ENCODE measurements around the gene SLC12A8. TPM values are rescaled to one million over a fixed set of nuclear protein-coding genes. Genes with fewer than 3 reads are reported as not detected.

SLC12A8 gene
- total RNA-seq, 1 experiment from 2014 or later = 30.7 TPM

GRCh38 chr3:125231895-125232294 is 19.3 kb upstream of the SLC12A8 start:
- no peaks in the 10 kb centered on the region for H3K9me3 ChIP-seq (ENCODE audit: insufficient read depth, low read depth)
- TF ChIP-seq EZH2 (IDR thresholded peaks at IDR 0.05; ENCODE audit: low read depth) (no peak), CTCF (conservative IDR thresholded peaks at IDR 0.05) (no peak)
- H3K27me3 ChIP-seq (ENCODE audit: insufficient read depth, low read depth) = no peaks in the 10 kb centered on the region
- POLR2A ChIA-PET (ENCODE audit: unreplicated experiment) = interaction anchor here (0.6 to 0.8 kb wide), 7 partner anchors 18 to 500 kb away, joined by 3 to 18 read pairs (median 6); partner anchors contain the start of gene SLC12A8
- no peaks in the 10 kb centered on the region for H3K9me2 ChIP-seq (ENCODE audit: insufficient read depth)
- H3F3A ChIP-seq (ENCODE audit: insufficient read depth, low read depth) = peaks cover 25% of the 10 kb centered on the region
- H2AFZ ChIP-seq = no peak overlapping the region
- intact Hi-C loops (cut with micrococcal nuclease; ENCODE audit: unreplicated experiment) = loop anchor here (1.0 to 5.0 kb wide), 2 partner anchors 103 to 170 kb away; no protein-coding TSS in a partner anchor
- H3K79me2 ChIP-seq (ENCODE audit: low read depth) = 0 out of 2 replicates have a peak, but pooled peaks cover 7% of the 10 kb centered on the region
- BruUV-seq (replicated peaks) = no TSS peak
- no peaks in the 10 kb centered on the region for H4K20me1 ChIP-seq (ENCODE audit: insufficient read depth)
- CTCF ChIA-PET = interaction anchor here (0.7 kb wide), 1 partner anchor 170 kb away, joined by 4 read pairs; no protein-coding TSS in a partner anchor
- DNase-seq = peak in 1 of 2 experiments; percentile 88
- H3K4me1 ChIP-seq (replicated peaks; ENCODE audit: insufficient read depth) = peaks cover 21% of the 10 kb centered on the region
- H3K4me3 ChIP-seq = no peak overlapping the region
- H3K27ac ChIP-seq = peak overlapping the region; percentile 95
- peak overlapping the region; percentile 47 for H3K4me2 ChIP-seq
- H3K36me3 ChIP-seq (ENCODE audit: low read depth) = peaks cover 28% of the 10 kb centered on the region

GRCh38 chr3:125229707-125230106 is 17.2 kb upstream of the SLC12A8 start:
- intact Hi-C loops (cut with micrococcal nuclease; ENCODE audit: unreplicated experiment) = loop anchor here (5.0 kb wide), 1 partner anchor 167 kb away; no protein-coding TSS in a partner anchor
- H3K27ac ChIP-seq = no peak overlapping the region
- no peak overlapping the region for H3K4me3 ChIP-seq
- no peak overlapping the region for H3K4me2 ChIP-seq
- no peaks in the 10 kb centered on the region for H3K9me3 ChIP-seq (ENCODE audit: insufficient read depth, low read depth)
- H4K20me1 ChIP-seq (ENCODE audit: insufficient read depth) = no peaks in the 10 kb centered on the region
- H3K4me1 ChIP-seq (replicated peaks; ENCODE audit: insufficient read depth) = peaks cover 21% of the 10 kb centered on the region
- POLR2A ChIA-PET (ENCODE audit: unreplicated experiment) = no interaction called here
- no peak overlapping the region for H2AFZ ChIP-seq
- H3K36me3 ChIP-seq (ENCODE audit: low read depth) = peaks cover 26% of the 10 kb centered on the region
- 0 out of 2 replicates have a peak, but pooled peaks cover 7% of the 10 kb centered on the region for H3K79me2 ChIP-seq (ENCODE audit: low read depth)
- no peak for TF ChIP-seq EZH2 (IDR thresholded peaks at IDR 0.05; ENCODE audit: low read depth)
- no peak for TF ChIP-seq CTCF (conservative IDR thresholded peaks at IDR 0.05)
- no TSS peak for BruUV-seq (replicated peaks)
- H3K9me2 ChIP-seq (ENCODE audit: insufficient read depth) = no peaks in the 10 kb centered on the region
- DNase-seq = no peak
- CTCF ChIA-PET = interaction anchor here (0.6 kb wide), 1 partner anchor 69 kb away, joined by 8 read pairs; no protein-coding TSS in a partner anchor
- no peaks in the 10 kb centered on the region for H3K27me3 ChIP-seq (ENCODE audit: insufficient read depth, low read depth)
- H3F3A ChIP-seq (ENCODE audit: insufficient read depth, low read depth) = peaks cover 25% of the 10 kb centered on the region

- POLR2A ChIA-PET (ENCODE audit: unreplicated experiment) = no interaction called here
- no peak overlapping the region for H3K27ac ChIP-seq
- H3K27me3 ChIP-seq (ENCODE audit: insufficient read depth, low read depth) = no peaks in the 10 kb centered on the region
Measured at GRCh38 chr3:125229168-125229567, 16.6 kb upstream of the SLC12A8 start.

More at GRCh38 chr3:125229168-125229567, 16.6 kb upstream of the SLC12A8 start:
- H3K9me2 ChIP-seq (ENCODE audit: insufficient read depth) = no peaks in the 10 kb centered on the region
- H3K4me3 ChIP-seq = no peak overlapping the region
- no peak for TF ChIP-seq CTCF (conservative IDR thresholded peaks at IDR 0.05)
- no peak for TF ChIP-seq EZH2 (IDR thresholded peaks at IDR 0.05; ENCODE audit: low read depth)
- peaks cover 21% of the 10 kb centered on the region for H3K36me3 ChIP-seq (ENCODE audit: low read depth)
- peaks cover 25% of the 10 kb centered on the region for H3F3A ChIP-seq (ENCODE audit: insufficient read depth, low read depth)
- CTCF ChIA-PET = interaction anchor here (0.6 kb wide), 1 partner anchor 69 kb away, joined by 8 read pairs; no protein-coding TSS in a partner anchor
- 0 out of 2 replicates have a peak, but pooled peaks cover 7% of the 10 kb centered on the region for H3K79me2 ChIP-seq (ENCODE audit: low read depth)
- H3K4me2 ChIP-seq = no peak overlapping the region
- peaks cover 21% of the 10 kb centered on the region for H3K4me1 ChIP-seq (replicated peaks; ENCODE audit: insufficient read depth)
- H4K20me1 ChIP-seq (ENCODE audit: insufficient read depth) = no peaks in the 10 kb centered on the region
- intact Hi-C loops (cut with micrococcal nuclease; ENCODE audit: unreplicated experiment) = no loop called here
- no TSS peak for BruUV-seq (replicated peaks)
- DNase-seq = no peak
- no peaks in the 10 kb centered on the region for H3K9me3 ChIP-seq (ENCODE audit: insufficient read depth, low read depth)
- no peak overlapping the region for H2AFZ ChIP-seq

Data from PC-9 (cell line).